HepG2 (cell line): ENCODE data around the gene PLSCR1. TPM values are rescaled to one million over a fixed set of nuclear protein-coding genes. Genes with fewer than 3 reads are reported as not detected.
A peak's percentile ranks its signal among the peaks of the same experiment; 100 is the strongest.

Experiments used
- CHD2 ChIP-seq: IDR thresholded peaks from 2 replicates; pipeline ENCODE4 v1.6.1; 2011; ENCODE audit warnings: low read depth, low read length, improper control_type of control experiment
- FOXP4 ChIP-seq: sonication (generic); formaldehyde crosslinking; IDR thresholded peaks from 2 replicates; pipeline ENCODE4 v1.4.0; 2020; ENCODE audit warnings: missing genetic modification reagents
- HBP1 ChIP-seq: IDR thresholded peaks from 2 replicates; pipeline ENCODE4 v1.6.1; 2016; ENCODE audit warnings: low read depth, control low read depth
- HOXA3 ChIP-seq: sonication (generic); formaldehyde crosslinking; IDR thresholded peaks from 2 replicates; pipeline ENCODE4 v1.5.0; 2020; ENCODE audit warnings: missing genetic modification reagents
- IKZF4 ChIP-seq: sonication (generic); formaldehyde crosslinking; IDR thresholded peaks from 2 replicates; pipeline ENCODE4 v1.5.1; 2020; ENCODE audit warnings: borderline replicate concordance, mild to moderate bottlenecking, low read depth, missing genetic modification reagents; ENCODE audit errors: not compliant biosample characterization
- KDM6A ChIP-seq: IDR thresholded peaks from 2 replicates; pipeline ENCODE4 v1.6.1; 2016; ENCODE audit warnings: low read depth
- NFE2 ChIP-seq: sonication (generic); formaldehyde crosslinking; IDR thresholded peaks from 2 replicates; pipeline ENCODE4 v1.4.0; 2020; ENCODE audit warnings: missing genetic modification reagents
- PAWR ChIP-seq: sonication (generic); formaldehyde crosslinking; IDR thresholded peaks from 2 replicates; pipeline ENCODE4 v1.4.0; 2020; ENCODE audit warnings: missing genetic modification reagents, mild to moderate bottlenecking, borderline replicate concordance
- REPIN1 ChIP-seq: sonication (generic); formaldehyde crosslinking; IDR thresholded peaks from 2 replicates; pipeline ENCODE4 v1.8.0; 2022; ENCODE audit warnings: missing genetic modification reagents, low read depth, mild to moderate bottlenecking, borderline replicate concordance
- TFDP2 ChIP-seq: sonication (generic); formaldehyde crosslinking; IDR thresholded peaks from 2 replicates; pipeline ENCODE4 v1.4.0; 2020; ENCODE audit warnings: missing genetic modification reagents
- ZBTB1 ChIP-seq: sonication (generic); formaldehyde crosslinking; IDR thresholded peaks from 2 replicates; pipeline ENCODE4 v1.4.0; 2020; ENCODE audit warnings: missing genetic modification reagents, borderline replicate concordance
- ZFP36L1 ChIP-seq: sonication (generic); formaldehyde crosslinking; IDR thresholded peaks from 2 replicates; pipeline ENCODE4 v1.8.0; 2022; ENCODE audit warnings: mild to moderate bottlenecking, missing genetic modification reagents, moderate library complexity
- ZNF18 ChIP-seq: sonication (generic); formaldehyde crosslinking; IDR thresholded peaks from 2 replicates; pipeline ENCODE4 v1.8.0; 2022; ENCODE audit warnings: mild to moderate bottlenecking, missing genetic modification reagents; ENCODE audit not compliant: insufficient replicate concordance
- ZNF446 ChIP-seq: sonication (generic); formaldehyde crosslinking; IDR thresholded peaks from 2 replicates; pipeline ENCODE4 v1.5.0; 2020; ENCODE audit warnings: mild to moderate bottlenecking, missing genetic modification reagents
- ZNF512B ChIP-seq: sonication (generic); formaldehyde crosslinking; IDR thresholded peaks from 2 replicates; pipeline ENCODE4 v1.5.1; 2020; ENCODE audit warnings: missing genetic modification reagents, mild to moderate bottlenecking, borderline replicate concordance
- ZNF790 ChIP-seq: sonication (generic); formaldehyde crosslinking; IDR thresholded peaks from 2 replicates; pipeline ENCODE4 v1.8.0; 2022; ENCODE audit warnings: missing genetic modification reagents, mild to moderate bottlenecking, borderline replicate concordance
- ZSCAN25 ChIP-seq: sonication (generic); formaldehyde crosslinking; IDR thresholded peaks from 2 replicates; pipeline ENCODE4 v1.8.0; 2022; ENCODE audit warnings: mild to moderate bottlenecking, missing genetic modification reagents
- polyA plus RNA-seq, 8 experiments: library from polyadenylated mRNA; depleted of rRNA in 3 of 8; stranded (reverse) in 7 of 8; unstranded in 1 of 8; fragments of >200 nt; fragmentation: Illumina TruSeq in 4 of 8; extraction: Trizol in 4 of 8; gene quantifications; 2 replicates each; pipeline versions ENCODE4 v1.2.1 to v1.2.3, GENCODE V29; 2011 to 2016; ENCODE audit warnings: low read depth in 4 of 8, missing spikeins in 1 of 8, mixed read lengths in 1 of 8; ENCODE audit not compliant: insufficient read depth in 1 of 8
- total RNA-seq, 5 experiments: library from RNA; depleted of rRNA; stranded (reverse); fragments of >200 nt; fragmentation: Illumina TruSeq; extraction: Trizol; gene quantifications; 2 replicates each; pipeline ENCODE4 v1.2.3, GENCODE V29; 2016; ENCODE audit warnings: low read depth in 1 of 5

PLSCR1 gene
- total and polyA plus RNA-seq, 2 of the 13 experiments (the other 11 are each of a cell fraction or from before 2014, with no cell fraction given): 33.8 to 34.1 TPM

- TF ChIP-seq FOXP4 (peak; percentile 37; the same call in 1 of the 2 replicates), ZNF446 (CRISPR knock-in tag) (0 out of 2 replicates have a peak, but pooled peaks have one; percentile 65), ZSCAN25 (CRISPR knock-in tag) (no peak), ZFP36L1 (CRISPR knock-in tag) (no peak), HBP1 (CRISPR knock-in tag) (peak; percentile 74), NFE2 (CRISPR knock-in tag) (no peak), PAWR (CRISPR knock-in tag) (no peak), HOXA3 (CRISPR knock-in tag) (peak; percentile 78), TFDP2 (CRISPR knock-in tag) (peak; percentile 79), CHD2 (0 out of 2 replicates have a peak, but pooled peaks have one; percentile 63), ZNF790 (CRISPR knock-in tag) (no peak), ZBTB1 (no peak), IKZF4 (CRISPR knock-in tag) (no peak), REPIN1 (CRISPR knock-in tag) (peak; percentile 85), KDM6A (CRISPR knock-in tag) (no peak), ZNF18 (CRISPR knock-in tag) (peak; percentile 54), ZNF512B (0 out of 2 replicates have a peak, but pooled peaks have one; percentile 75)
Observed at GRCh38 chr3:146544002-146544928, at the start of gene PLSCR1 (continued).
